Type B pancreatic cell (in vitro differentiated cells): Measurements from ENCODE around the gene ZFP92. TPM values are rescaled to one million over a fixed set of nuclear protein-coding genes. Genes with fewer than 3 reads are reported as not detected.

ENCODE experiments used
- DNase-seq: peaks from one replicate; pipeline ENCODE4 v3.0.0; 2021; ENCODE audit warnings: mixed read lengths; ENCODE audit not compliant: unreplicated experiment; ENCODE audit errors: extremely low spot score
- H3K27ac Mint-ChIP-seq: 2 replicates; pipeline ENCODE4 v1.8.0; 2021; ENCODE audit warnings: mild to moderate bottlenecking, mixed read lengths
- H3K27me3 Mint-ChIP-seq: 2 replicates; pipeline ENCODE4 v1.8.0; 2021; ENCODE audit warnings: mixed read lengths
- H3K36me3 Mint-ChIP-seq: 2 replicates; pipeline ENCODE4 v1.8.0; 2021; ENCODE audit warnings: mixed read lengths
- H3K4me1 Mint-ChIP-seq: one replicate; pipeline ENCODE4 v1.8.0; 2021; ENCODE audit warnings: mixed read lengths; ENCODE audit not compliant: unreplicated experiment
- H3K4me3 Mint-ChIP-seq: 2 replicates; pipeline ENCODE4 v1.8.0; 2021; ENCODE audit warnings: mild to moderate bottlenecking, mixed read lengths
- H3K9me3 Mint-ChIP-seq: 2 replicates; pipeline ENCODE4 v1.8.0; 2021; ENCODE audit warnings: mixed read lengths
- CTCF ChIP-seq: fragments of 200-600 bp; sonication (generic); conservative IDR thresholded peaks from 2 replicates; pipeline ENCODE4 v1.5.0; 2021; ENCODE audit warnings: antibody characterized with exemption, mild to moderate bottlenecking
- long read RNA-seq: library from polyadenylated mRNA; unstranded; transcript quantifications from one replicate; pipeline ENCODE4 v2.0.0, GENCODE V29; 2020
- total RNA-seq: library from RNA; stranded (reverse); gene quantifications from 2 replicates; pipeline ENCODE4 v1.2.1, GENCODE V29; 2021; ENCODE audit warnings: low replicate concordance

Gene ZFP92
- 0.26 and 0.41 TPM in 2 replicates for total RNA-seq
- long read RNA-seq, partial matches to known transcripts, result 0 of 1 reads
- long read RNA-seq, other reads (novel, unspliced or antisense), result 1 of 1 reads

GRCh38 chrX:153411255-153411987, at the start of gene ZFP92:
ZFP92 (plus strand) TSS chrX:153411472; CDS start chrX:153418323, 6,851 bp downstream.
- H3K36me3 Mint-ChIP-seq, result no peaks in the 10 kb centered on the region
- H3K4me1 Mint-ChIP-seq, result no peaks in the 10 kb centered on the region
- peaks cover 20% of the 10 kb centered on the region for H3K27me3 Mint-ChIP-seq
- no peak for TF ChIP-seq CTCF
- H3K27ac Mint-ChIP-seq, result no peak within 1 kb of the TSS
- peak within 1 kb of the TSS; percentile 49 for H3K4me3 Mint-ChIP-seq
- DNase-seq, result no peak
- H3K9me3 Mint-ChIP-seq, result no peaks in the 10 kb centered on the region

GRCh38 chrX:153361781-153362397, 49.4 kb upstream of the ZFP92 start:
- no peak overlapping the region for H3K4me3 Mint-ChIP-seq
- peaks cover 3% of the 10 kb centered on the region for H3K27me3 Mint-ChIP-seq
- H3K4me1 Mint-ChIP-seq, result peaks cover 5% of the 10 kb centered on the region
- no peaks in the 10 kb centered on the region for H3K9me3 Mint-ChIP-seq
- DNase-seq, result no peak
- no peaks in the 10 kb centered on the region for H3K36me3 Mint-ChIP-seq
- no peak overlapping the region for H3K27ac Mint-ChIP-seq
- no peak for TF ChIP-seq CTCF

- no peak overlapping the region for H3K4me3 Mint-ChIP-seq
- H3K36me3 Mint-ChIP-seq, result no peaks in the 10 kb centered on the region
- peaks cover 3% of the 10 kb centered on the region for H3K27me3 Mint-ChIP-seq
- TF ChIP-seq CTCF, result no peak
- no peak for DNase-seq
- peaks cover 5% of the 10 kb centered on the region for H3K4me1 Mint-ChIP-seq
- H3K27ac Mint-ChIP-seq, result no peak overlapping the region
- no peaks in the 10 kb centered on the region for H3K9me3 Mint-ChIP-seq
Measured at GRCh38 chrX:153365670-153366069, 45.6 kb upstream of the ZFP92 start.

GRCh38 chrX:153366119-153366518, 45.2 kb upstream of the ZFP92 start:
- Mint-ChIP-seq H3K36me3 (no peaks in the 10 kb centered on the region), H3K4me1 (peaks cover 5% of the 10 kb centered on the region), H3K4me3 (no peak overlapping the region), H3K9me3 (no peaks in the 10 kb centered on the region), H3K27me3 (peaks cover 3% of the 10 kb centered on the region), H3K27ac (no peak overlapping the region)
- no peak for TF ChIP-seq CTCF
- DNase-seq, result no peak

- Mint-ChIP-seq H3K4me1 (peaks cover 3% of the 10 kb centered on the region), H3K36me3 (no peaks in the 10 kb centered on the region), H3K27me3 (peaks cover 2% of the 10 kb centered on the region), H3K9me3 (no peaks in the 10 kb centered on the region), H3K4me3 (no peak overlapping the region), H3K27ac (no peak overlapping the region)
- no peak for TF ChIP-seq CTCF
- DNase-seq, result no peak
Measured at GRCh38 chrX:153366878-153367538, 44.3 kb upstream of the ZFP92 start.
